Measurements from ENCODE around the gene ITGAD.

ITGAD gene

DNA sequence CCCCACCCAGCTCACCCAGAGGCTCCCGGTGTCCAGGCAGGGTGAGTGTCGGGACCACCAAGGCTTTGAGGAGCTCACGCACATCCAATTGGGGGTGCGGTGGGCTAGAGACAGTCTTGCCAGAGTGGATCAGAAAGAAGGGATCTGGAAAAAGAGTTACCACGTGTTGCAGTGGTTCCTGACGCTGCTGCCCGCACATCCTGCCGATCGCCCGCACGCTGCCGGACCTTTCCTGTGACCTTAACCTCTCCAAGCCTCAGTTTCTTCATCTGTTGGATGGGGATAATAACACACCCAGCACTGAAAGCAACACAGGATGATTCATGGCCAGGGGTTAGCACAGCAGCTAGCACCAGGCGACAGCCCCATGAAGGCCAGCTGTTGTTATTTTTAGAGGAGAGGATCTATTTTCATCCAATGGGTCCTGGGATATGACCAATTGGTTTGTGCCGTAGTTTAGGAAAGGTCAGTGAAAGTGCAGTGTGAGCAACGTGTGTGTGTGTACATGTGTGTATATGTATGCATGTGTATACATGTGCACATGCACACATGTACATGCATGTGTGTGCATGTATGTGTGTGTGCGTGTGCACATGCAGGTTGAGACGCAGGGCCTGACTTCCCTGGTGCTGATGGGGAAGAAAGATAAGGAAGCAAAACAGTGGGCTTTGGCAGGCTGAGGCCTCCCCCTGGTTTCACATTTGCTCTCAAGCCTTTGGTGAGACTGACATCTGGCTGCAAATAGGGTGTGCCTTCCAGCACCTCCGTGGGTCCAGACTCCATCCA lies 35.6 kb upstream of the ITGAD start:
- TF ChIP-seq, protein P1, sequence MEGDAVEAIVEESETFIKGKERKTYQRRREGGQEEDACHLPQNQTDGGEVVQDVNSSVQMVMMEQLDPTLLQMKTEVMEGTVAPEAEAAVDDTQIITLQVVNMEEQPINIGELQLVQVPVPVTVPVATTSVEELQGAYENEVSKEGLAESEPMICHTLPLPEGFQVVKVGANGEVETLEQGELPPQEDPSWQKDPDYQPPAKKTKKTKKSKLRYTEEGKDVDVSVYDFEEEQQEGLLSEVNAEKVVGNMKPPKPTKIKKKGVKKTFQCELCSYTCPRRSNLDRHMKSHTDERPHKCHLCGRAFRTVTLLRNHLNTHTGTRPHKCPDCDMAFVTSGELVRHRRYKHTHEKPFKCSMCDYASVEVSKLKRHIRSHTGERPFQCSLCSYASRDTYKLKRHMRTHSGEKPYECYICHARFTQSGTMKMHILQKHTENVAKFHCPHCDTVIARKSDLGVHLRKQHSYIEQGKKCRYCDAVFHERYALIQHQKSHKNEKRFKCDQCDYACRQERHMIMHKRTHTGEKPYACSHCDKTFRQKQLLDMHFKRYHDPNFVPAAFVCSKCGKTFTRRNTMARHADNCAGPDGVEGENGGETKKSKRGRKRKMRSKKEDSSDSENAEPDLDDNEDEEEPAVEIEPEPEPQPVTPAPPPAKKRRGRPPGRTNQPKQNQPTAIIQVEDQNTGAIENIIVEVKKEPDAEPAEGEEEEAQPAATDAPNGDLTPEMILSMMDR (IDR thresholded peaks at IDR 0.05; ENCODE audit: low read depth, low read length, missing control alignments) = no peak
- no peak overlapping the region for H3K4me3 ChIP-seq (ENCODE audit: low read depth, low read length)
- no peak for DNase-seq (ENCODE audit: low read depth)

DNA sequence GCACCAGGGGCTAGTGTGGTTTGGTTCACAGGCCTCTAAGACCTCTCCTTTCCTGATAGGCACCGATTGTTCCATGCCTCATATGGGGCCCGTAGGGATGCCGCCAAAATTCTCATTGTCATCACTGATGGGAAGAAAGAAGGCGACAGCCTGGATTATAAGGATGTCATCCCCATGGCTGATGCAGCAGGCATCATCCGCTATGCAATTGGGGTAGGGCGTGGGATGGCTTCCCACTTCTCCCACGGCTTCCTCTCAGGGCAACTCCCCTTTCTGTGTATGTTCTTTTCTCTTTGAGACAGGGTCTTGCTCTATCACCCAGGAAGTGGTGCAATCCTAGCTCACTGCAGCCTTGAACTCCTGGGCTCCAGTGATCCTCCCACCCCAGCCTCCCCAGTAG lies 32.9 kb upstream of the ITGAD start:
- TF ChIP-seq, protein P1 (IDR thresholded peaks at IDR 0.05; ENCODE audit: low read depth, low read length, missing control alignments) = no peak
- H3K4me3 ChIP-seq (ENCODE audit: low read depth, low read length) = no peak overlapping the region
- no peak for DNase-seq (ENCODE audit: low read depth)

DNA sequence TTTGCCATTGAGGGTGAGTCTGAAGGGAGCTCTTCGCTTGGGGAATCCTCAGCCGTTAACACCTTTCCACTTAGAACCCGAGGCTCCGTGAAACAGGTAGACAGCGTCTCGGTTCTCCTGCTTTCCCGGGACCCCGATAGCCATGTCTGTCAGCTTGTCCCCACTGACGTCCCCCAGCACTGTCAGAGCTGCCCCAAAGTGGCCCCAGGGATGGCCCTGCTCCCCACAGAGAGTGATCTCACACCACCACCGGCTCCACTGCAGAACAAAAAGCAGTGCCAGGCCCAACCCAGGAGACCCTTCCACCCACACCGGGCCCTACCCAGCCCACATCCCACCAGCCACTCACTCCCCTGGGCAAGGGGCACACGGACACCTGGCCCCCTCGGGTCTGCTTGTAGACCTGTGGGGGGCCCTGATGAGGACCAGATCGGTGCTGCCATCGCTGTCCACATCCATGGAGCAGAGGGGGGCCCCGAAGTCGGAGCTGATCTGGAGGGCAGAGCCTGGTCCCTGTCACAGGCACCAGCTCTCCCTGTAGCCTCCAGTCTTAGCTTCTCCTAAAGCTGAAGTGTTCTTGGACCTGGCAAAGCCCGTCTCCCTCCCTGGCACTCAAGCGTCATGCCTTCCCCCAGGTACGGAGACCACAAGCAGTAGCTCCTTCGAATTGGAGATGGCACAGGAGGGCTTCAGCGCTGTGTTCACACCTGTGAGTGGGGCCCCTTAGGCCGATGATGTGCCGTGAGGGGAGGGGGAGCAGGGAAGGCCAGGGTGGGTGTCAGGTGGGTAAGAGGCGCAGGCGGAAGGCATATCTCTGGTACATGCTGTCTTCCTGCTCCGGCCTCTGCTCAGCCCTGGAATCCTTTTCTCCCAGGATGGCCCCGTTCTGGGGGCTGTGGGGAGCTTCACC lies 31.7 kb upstream of the ITGAD start:
- no peak overlapping the region for H3K4me3 ChIP-seq (ENCODE audit: low read depth, low read length)

DNA sequence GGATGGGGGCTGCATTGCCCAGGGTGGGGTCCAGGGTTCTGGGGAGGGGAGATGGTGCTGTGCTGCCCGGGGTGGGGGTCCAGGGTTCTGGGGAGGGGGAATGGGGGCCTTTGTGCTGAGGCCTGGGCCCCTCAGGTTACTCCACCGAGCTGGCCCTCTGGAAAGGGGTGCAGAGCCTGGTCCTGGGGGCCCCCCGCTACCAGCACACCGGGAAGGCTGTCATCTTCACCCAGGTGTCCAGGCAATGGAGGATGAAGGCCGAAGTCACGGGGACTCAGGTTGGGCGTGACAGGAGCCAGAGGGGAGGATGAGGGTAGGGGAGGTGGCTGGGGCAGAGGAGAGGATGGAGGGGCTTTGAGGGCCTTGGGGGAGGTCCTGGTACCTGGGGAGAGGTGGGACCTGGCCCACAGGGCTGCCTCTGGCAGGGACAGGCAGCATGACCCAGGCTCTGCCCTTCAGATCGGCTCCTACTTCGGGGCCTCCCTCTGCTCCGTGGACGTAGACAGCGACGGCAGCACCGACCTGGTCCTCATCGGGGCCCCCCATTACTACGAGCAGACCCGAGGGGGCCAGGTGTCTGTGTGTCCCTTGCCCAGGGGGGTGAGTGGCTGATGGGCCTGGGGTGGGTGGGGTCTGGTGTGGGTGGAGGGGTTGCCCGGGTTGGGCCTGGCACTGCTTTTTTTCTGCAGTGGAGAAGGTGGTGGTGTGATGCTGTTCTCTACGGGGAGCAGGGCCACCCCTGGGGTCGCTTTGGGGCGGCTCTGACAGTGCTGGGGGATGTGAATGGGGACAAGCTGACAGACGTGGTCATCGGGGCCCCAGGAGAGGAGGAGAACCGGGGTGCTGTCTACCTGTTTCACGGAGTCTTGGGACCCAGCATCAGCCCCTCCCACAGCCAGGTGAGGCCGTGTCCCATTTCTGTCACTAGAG lies 30.4 kb upstream of the ITGAD start:
- H3K4me3 ChIP-seq (ENCODE audit: low read depth, low read length) = no peak overlapping the region
- TF ChIP-seq, protein P1 (IDR thresholded peaks at IDR 0.05; ENCODE audit: low read depth, low read length, missing control alignments) = no peak
- no peak for DNase-seq (ENCODE audit: low read depth)

More for the DNA sequence above, 31.7 kb upstream of the ITGAD start:
- TF ChIP-seq, protein P1 (IDR thresholded peaks at IDR 0.05; ENCODE audit: low read depth, low read length, missing control alignments) = no peak
- no peak for DNase-seq (ENCODE audit: low read depth)

DNA sequence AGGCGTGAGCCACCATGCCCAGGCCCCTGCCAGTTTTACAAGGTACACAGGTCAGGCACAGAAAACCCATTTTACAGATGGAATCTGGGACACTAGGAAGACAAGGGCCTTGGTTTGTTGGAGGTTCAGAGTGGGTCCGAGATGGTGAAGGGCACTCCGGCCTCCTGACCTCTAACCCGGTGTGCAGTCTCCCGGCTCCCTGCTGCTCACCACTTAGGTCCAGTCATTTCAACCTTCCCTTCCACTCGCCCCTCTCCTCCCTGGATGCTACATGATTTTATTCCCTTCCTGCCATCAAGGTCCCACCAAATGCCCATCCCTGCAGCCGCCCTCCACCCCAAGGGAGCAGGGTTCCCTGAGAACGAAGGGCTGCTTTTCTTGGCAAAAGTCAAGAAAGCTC lies 29.4 kb upstream of the ITGAD start:
- TF ChIP-seq, protein P1 (IDR thresholded peaks at IDR 0.05; ENCODE audit: low read depth, low read length, missing control alignments) = no peak
- no peak for DNase-seq (ENCODE audit: low read depth)
- H3K4me3 ChIP-seq (ENCODE audit: low read depth, low read length) = no peak overlapping the region

DNA sequence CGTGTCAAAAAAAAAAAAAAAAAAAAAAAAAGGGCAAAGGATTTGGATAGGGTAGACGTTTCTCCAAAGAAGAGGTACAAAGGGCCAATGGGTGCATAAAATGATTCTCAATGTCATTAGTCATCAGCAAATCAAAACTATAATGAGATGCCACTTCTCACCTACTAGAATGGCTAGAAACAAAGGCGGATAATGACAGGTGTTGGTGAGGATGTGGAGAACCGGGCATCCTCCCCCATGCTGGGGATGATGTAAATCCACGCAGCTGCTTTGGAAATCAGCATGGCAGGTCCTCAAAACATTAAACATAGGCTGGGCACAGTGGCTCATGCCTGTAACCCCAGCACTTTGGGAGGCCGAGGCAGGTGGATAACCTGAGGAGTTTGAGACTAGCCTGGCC lies 28.7 kb upstream of the ITGAD start:
- TF ChIP-seq, protein P1 (IDR thresholded peaks at IDR 0.05; ENCODE audit: low read depth, low read length, missing control alignments) = no peak
- DNase-seq (ENCODE audit: low read depth) = no peak
- no peak overlapping the region for H3K4me3 ChIP-seq (ENCODE audit: low read depth, low read length)

All from GM12864 (cell line).